ENCODE measurements around the gene PRR18.

Gene PRR18

GRCh38 chr6:166274163-166274562 lies 34.0 kb downstream of the PRR18 start:
- H2AFZ ChIP-seq (ENCODE audit: low read depth), result no peak overlapping the region
- TF ChIP-seq CTCF (conservative IDR thresholded peaks at IDR 0.05; ENCODE audit: low read depth, low read length), result no peak
- H3K4me3 ChIP-seq (IDR thresholded peaks at IDR 0.05; ENCODE audit: insufficient read depth, low read depth, low read length), result no peak overlapping the region
- no peak overlapping the region for H3K27ac ChIP-seq
- H3K4me2 ChIP-seq, result no peak overlapping the region
- no peaks in the 10 kb centered on the region for H3K36me3 ChIP-seq (ENCODE audit: insufficient read depth)
- H3K79me2 ChIP-seq (ENCODE audit: insufficient read depth, low read depth), result no peaks in the 10 kb centered on the region
- no peaks in the 10 kb centered on the region for H4K20me1 ChIP-seq (ENCODE audit: insufficient read depth)
- H3K27me3 ChIP-seq (ENCODE audit: insufficient read depth, low read depth), result no peaks in the 10 kb centered on the region
- no peak overlapping the region for H3K9ac ChIP-seq
- peaks cover 6% of the 10 kb centered on the region for H3K4me1 ChIP-seq (ENCODE audit: low read depth, poor library complexity, severe bottlenecking)

- H3K27ac ChIP-seq, result no peak overlapping the region
- no peak overlapping the region for H2AFZ ChIP-seq (ENCODE audit: low read depth)
- H3K27me3 ChIP-seq (ENCODE audit: insufficient read depth, low read depth), result no peaks in the 10 kb centered on the region
- no peaks in the 10 kb centered on the region for H3K79me2 ChIP-seq (ENCODE audit: insufficient read depth, low read depth)
- no peak overlapping the region for H3K4me3 ChIP-seq (IDR thresholded peaks at IDR 0.05; ENCODE audit: insufficient read depth, low read depth, low read length)
- no peaks in the 10 kb centered on the region for H4K20me1 ChIP-seq (ENCODE audit: insufficient read depth)
- H3K4me2 ChIP-seq, result no peak overlapping the region
- H3K36me3 ChIP-seq (ENCODE audit: insufficient read depth), result no peaks in the 10 kb centered on the region
- no peak for TF ChIP-seq CTCF (conservative IDR thresholded peaks at IDR 0.05; ENCODE audit: low read depth, low read length)
- no peak overlapping the region for H3K9ac ChIP-seq
- peaks cover 6% of the 10 kb centered on the region for H3K4me1 ChIP-seq (ENCODE audit: low read depth, poor library complexity, severe bottlenecking)
These were observed 36.8 kb downstream of the PRR18 start for GRCh38 chr6:166271376-166271765.

GRCh38 chr6:166270706-166271375 lies 37.4 kb downstream of the PRR18 start:
- no peak overlapping the region for H3K27ac ChIP-seq
- H3K4me1 ChIP-seq (ENCODE audit: low read depth, poor library complexity, severe bottlenecking), result peaks cover 4% of the 10 kb centered on the region
- no peaks in the 10 kb centered on the region for H3K79me2 ChIP-seq (ENCODE audit: insufficient read depth, low read depth)
- H3K9ac ChIP-seq, result no peak overlapping the region
- H4K20me1 ChIP-seq (ENCODE audit: insufficient read depth), result no peaks in the 10 kb centered on the region
- no peaks in the 10 kb centered on the region for H3K36me3 ChIP-seq (ENCODE audit: insufficient read depth)
- H2AFZ ChIP-seq (ENCODE audit: low read depth), result no peak overlapping the region
- no peaks in the 10 kb centered on the region for H3K27me3 ChIP-seq (ENCODE audit: insufficient read depth, low read depth)
- H3K4me2 ChIP-seq, result no peak overlapping the region
- no peak for TF ChIP-seq CTCF (conservative IDR thresholded peaks at IDR 0.05; ENCODE audit: low read depth, low read length)
- no peak overlapping the region for H3K4me3 ChIP-seq (IDR thresholded peaks at IDR 0.05; ENCODE audit: insufficient read depth, low read depth, low read length)

- no peaks in the 10 kb centered on the region for H4K20me1 ChIP-seq (ENCODE audit: insufficient read depth)
- H3K27ac ChIP-seq, result no peak overlapping the region
- H2AFZ ChIP-seq (ENCODE audit: low read depth), result no peak overlapping the region
- H3K36me3 ChIP-seq (ENCODE audit: insufficient read depth), result no peaks in the 10 kb centered on the region
- H3K4me3 ChIP-seq (IDR thresholded peaks at IDR 0.05; ENCODE audit: insufficient read depth, low read depth, low read length), result no peak overlapping the region
- no peak overlapping the region for H3K4me2 ChIP-seq
- no peaks in the 10 kb centered on the region for H3K27me3 ChIP-seq (ENCODE audit: insufficient read depth, low read depth)
- no peak for TF ChIP-seq CTCF (conservative IDR thresholded peaks at IDR 0.05; ENCODE audit: low read depth, low read length)
- H3K9ac ChIP-seq, result no peak overlapping the region
- H3K4me1 ChIP-seq (ENCODE audit: low read depth, poor library complexity, severe bottlenecking), result no peaks in the 10 kb centered on the region
- no peaks in the 10 kb centered on the region for H3K79me2 ChIP-seq (ENCODE audit: insufficient read depth, low read depth)
These were observed 38.7 kb downstream of the PRR18 start for GRCh38 chr6:166269301-166270039.

Measured in KMS-11 (cell line).